Left lobe of liver (tissue), 2 donors: ENCODE measurements around the gene EIF2B5. TPM values are rescaled to one million over a fixed set of nuclear protein-coding genes. Genes with fewer than 3 reads are reported as not detected.
"Not testable (repeated sequence)": the region's sequence is repeated elsewhere in the genome, so short reads cannot be mapped to it uniquely, and the experiment has no call there.

Experiments
- ATAC-seq: fragments of 200-7000 bp; cut with Tn5 transposase; one replicate; pipeline ENCODE4 v1.9.1; 2020; ENCODE audit warnings: mild to moderate bottlenecking, moderate library complexity
- DNase-seq: peaks from one replicate; pipeline ENCODE4 v3.0.0-alpha.2; 2020; ENCODE audit warnings: low spot score
- total RNA-seq: library from RNA; stranded (reverse); gene quantifications from one replicate; pipeline ENCODE4 v1.2.1, GENCODE V29; 2021
- donor health status: DM: no; HTN: no; CAD: no; lungs with moderate emphysema.
- donor health status: DM: no; HTN: yes; CAD: no.

EIF2B5 gene
- total RNA-seq, 1 donor from 2014 or later, result 19.6 TPM

DNA sequence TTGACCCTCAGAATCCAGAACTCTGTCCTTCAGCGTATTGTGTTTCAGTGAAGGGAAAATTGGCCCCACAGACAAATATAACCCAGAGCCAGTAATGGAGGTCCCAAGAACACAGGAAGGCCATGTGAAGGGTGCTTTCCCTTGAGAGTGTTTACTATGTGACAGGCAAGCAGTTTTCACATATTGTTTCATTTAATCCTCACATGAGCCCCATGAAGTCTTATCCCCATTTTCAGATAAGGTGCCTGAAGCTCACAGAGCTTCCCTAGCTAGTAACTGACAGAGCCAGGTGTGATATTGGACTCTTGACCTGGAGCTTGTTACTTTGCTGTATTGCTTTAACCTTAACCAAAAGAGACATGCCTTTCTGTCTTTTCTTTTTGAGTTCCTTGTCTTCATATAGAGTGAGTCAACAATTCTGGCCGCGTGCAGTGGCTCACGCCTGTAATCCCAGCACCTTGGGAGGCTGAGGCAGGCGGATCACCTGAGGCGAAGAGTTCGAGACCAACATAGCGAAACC, 10.7 kb downstream of the EIF2B5 start:
- DNase-seq (no peak), ATAC-seq (no peak)

GRCh38 chr3:184148076-184148475, 12.9 kb downstream of the EIF2B5 start:
- ATAC-seq (no peak), DNase-seq (no peak)

DNA sequence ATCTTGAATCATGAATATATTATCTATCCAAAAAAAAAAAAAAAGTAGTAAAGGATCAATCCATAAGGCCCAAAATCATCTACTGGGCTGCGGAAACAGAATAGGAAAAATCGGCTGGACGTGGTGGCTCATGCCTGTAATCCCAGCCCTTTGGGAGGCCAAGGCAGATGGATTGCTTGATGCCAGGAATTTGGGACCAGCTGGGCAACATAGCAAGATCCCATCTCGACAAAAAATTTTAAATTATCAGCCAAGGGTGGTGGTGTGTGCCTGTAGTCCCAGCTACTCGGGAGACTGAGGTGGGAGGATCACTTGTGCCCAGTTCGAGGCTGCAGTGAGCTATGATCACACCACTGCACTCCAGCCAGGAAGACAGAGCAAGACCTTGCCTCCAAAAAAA, 14.0 kb downstream of the EIF2B5 start:
- ATAC-seq (no peak), DNase-seq (no peak)

- ATAC-seq, result peak; percentile 60
- not testable (repeated sequence) for DNase-seq
These were observed 14.6 kb downstream of the EIF2B5 start for GRCh38 chr3:184149770-184150169.

DNA sequence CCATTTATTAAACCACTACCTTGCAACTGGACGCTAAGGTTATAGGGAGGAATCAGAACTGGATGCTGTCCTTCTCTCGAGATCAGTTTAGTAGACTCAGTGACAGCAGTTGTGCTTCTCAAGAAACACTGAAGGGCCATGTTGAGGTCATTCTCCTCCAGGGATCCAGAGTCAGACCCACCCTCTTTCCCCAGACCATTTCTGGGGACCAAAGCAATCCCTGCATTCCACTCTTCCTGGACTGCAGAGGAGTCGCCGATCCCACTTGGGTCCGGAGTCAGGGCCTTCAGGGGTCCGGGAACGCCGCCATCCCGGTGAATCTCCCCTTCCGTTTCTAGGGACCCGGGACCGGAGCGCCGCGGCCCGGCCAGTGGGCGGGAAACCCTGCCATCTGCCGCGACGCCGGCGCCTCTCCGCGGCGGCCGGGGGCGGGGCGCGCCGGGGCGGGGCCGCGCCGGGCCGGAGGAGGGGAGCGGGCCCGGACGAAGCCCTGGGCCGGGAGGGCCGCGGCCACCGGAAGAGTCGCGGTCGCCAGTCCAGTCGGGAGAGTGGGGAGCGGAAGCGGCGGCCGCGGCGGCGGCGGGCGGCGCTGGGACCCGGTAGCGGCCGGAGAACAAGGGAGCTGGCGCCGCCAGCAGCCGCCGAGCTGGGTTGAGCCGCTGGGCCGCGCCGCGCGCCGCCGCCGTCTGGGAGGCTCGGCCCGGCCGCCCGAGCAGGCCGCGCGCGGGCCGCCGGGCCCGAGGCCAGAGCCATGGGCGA, 19.9 kb downstream of the EIF2B5 start, which contains the start of gene DVL3:
Gene DVL3 (plus strand): TSS at position 493 of the 759 bp plus-strand sequence. CDS start 259 bp downstream, at position 752.
- peak; percentile 94 for ATAC-seq
- DNase-seq, result peak; percentile 82

- peak; percentile 28 for ATAC-seq
- no peak for DNase-seq
These were observed 20.7 kb downstream of the EIF2B5 start for GRCh38 chr3:184155644-184156521.

- ATAC-seq (peak; percentile 38), DNase-seq (no peak)
These were observed 21.4 kb downstream of the EIF2B5 start for GRCh38 chr3:184156522-184156955.

DNA sequence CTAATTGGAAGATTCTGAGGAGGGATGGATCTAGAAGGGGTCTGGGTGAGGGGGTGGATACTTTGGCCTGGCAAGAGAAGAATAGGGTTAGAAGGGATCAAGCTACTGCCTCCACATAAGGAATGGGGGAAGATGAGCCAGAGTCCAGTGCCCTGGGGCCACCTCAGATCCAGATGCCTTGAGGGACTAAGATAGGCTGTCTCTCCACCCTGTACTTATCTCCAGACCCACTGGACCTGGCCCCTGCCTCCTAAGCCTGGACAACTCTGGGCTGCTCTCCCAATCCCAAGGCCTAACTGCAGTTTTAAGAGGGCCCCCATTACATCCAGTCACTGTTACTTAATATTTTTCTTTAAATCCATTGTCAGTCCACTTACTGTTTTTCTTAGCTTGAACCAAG, 22.0 kb downstream of the EIF2B5 start:
- ATAC-seq (no peak), DNase-seq (no peak)

DNA sequence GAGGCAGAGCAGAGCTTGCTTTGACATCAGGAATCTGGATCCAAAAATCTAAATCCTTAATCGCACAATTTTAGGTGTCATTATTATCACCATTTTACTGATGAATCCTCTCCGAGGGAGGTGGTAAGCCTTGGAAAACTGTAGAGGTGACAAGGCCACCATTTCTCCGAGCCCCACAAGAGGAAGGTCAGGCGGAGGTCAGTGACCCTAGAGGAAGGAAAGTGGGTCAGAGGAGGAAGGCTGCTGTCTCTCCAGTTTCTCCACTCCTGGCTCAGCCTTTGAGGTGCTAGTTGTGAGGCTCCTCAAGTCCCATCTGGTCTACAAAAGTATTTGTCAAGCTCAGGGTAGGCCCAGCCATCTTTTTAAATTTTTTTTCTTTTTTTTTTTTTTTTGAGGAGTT, 23.2 kb downstream of the EIF2B5 start:
- no peak for DNase-seq

GRCh38 chr3:184160456-184160855, 25.3 kb downstream of the EIF2B5 start:
- ATAC-seq (no peak), DNase-seq (no peak)

More for the DNA sequence above, 23.2 kb downstream of the EIF2B5 start:
- ATAC-seq, result no peak

GRCh38 chr3:184162571-184163070, 27.5 kb downstream of the EIF2B5 start:
- not testable (repeated sequence) for DNase-seq, ATAC-seq

GRCh38 chr3:184164648-184165330, 29.6 kb downstream of the EIF2B5 start:
- ATAC-seq (no peak), DNase-seq (no peak)

DNA sequence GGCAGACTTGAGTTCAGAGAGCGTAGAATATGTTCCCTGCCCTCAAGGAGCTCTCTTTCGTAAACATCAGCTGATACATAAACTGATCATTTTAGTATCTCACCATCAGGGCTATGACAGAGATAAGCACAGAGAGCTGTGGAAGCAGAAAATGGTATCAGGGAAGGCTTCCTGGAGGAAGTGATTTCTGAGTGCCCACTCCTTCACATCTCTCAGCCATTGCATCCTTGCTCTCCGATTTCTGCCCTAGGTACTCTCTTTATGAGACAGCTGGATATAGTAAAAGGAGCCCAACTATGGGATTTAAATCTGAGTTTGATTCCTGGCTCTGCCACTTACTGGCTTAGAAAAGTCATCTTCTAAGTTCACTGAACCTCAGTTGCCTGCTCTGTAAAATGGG, 30.4 kb downstream of the EIF2B5 start:
- ATAC-seq (no peak), DNase-seq (no peak)

- DNase-seq, result no peak
These were observed 31.5 kb downstream of the EIF2B5 start for GRCh38 chr3:184166671-184167070.

DNA sequence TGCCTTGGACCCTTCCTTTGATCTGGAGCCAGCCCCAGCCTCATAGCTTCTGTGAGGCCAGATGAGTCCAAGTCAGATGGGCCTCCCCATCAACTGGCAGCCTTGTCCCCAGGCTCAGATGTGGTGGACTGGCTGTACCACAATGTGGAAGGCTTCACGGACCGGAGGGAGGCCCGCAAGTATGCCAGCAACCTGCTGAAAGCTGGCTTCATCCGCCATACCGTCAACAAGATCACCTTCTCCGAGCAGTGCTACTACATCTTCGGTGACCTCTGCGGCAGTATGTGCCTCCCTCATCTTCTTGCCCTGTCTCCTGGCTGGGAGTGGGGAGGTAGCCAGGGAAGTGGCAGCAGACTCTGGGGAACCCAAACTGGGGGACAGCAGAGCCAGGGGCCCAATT, 32.6 kb downstream of the EIF2B5 start:
- ATAC-seq, result no peak
- DNase-seq, result no peak

More at GRCh38 chr3:184166671-184167070, 31.5 kb downstream of the EIF2B5 start:
- ATAC-seq, result no peak

- ATAC-seq (no peak), DNase-seq (no peak)
These were observed 33.4 kb downstream of the EIF2B5 start for GRCh38 chr3:184168363-184169120.

DNA sequence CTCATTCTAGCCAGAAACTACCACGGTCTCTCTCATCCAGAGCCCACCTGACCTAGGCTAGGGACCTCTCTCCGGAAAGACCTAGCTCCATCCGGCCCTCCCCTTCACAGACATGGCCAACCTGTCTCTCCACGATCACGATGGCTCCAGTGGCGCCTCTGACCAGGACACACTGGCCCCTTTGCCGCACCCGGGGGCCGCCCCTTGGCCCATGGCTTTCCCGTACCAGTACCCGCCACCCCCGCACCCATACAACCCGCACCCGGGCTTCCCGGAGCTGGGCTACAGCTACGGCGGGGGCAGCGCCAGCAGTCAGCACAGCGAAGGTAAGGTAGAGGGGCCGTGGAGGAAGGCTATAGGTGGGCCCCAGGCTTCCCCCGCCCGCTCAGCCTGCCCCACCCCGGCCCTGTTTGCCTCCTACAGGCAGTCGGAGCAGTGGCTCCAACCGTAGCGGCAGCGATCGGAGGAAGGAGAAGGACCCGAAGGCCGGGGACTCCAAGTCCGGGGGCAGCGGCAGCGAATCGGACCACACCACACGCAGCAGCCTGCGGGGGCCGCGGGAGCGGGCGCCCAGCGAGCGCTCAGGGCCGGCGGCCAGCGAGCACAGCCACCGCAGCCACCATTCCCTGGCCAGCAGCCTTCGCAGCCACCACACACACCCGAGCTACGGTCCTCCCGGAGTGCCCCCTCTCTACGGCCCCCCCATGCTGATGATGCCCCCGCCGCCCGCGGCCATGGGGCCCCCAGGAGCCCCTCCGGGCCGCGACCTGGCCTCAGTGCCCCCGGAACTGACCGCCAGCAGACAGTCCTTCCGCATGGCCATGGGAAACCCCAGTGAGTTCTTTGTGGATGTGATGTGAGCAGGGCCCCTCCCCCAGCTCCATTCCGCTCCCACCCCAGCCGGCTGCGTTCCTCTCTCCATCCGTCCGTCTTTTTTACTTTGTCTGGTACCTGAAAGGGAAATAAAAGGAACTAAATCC, 35.0 kb downstream of the EIF2B5 start:
- ATAC-seq (no peak), DNase-seq (no peak)

GRCh38 chr3:184171562-184171961, 36.4 kb downstream of the EIF2B5 start:
- DNase-seq, result no peak

More at GRCh38 chr3:184171562-184171961, 36.4 kb downstream of the EIF2B5 start:
- ATAC-seq, result no peak
